Activated naive CD8-positive, alpha-beta T cell treated with anti-CD3 and anti-CD28 coated beads for 36 hours (primary cell): ENCODE results near the gene IFI27L2. TPM values are rescaled to one million over a fixed set of nuclear protein-coding genes. Genes with fewer than 3 reads are reported as not detected.

Source experiments
- DNase-seq: peaks from one replicate; pipeline ENCODE4 v3.0.0; 2021
- H3K27ac Mint-ChIP-seq: one replicate; pipeline ENCODE4 v1.8.0; 2022; ENCODE audit warnings: mild to moderate bottlenecking, moderate library complexity, mixed read lengths
- H3K27me3 Mint-ChIP-seq: one replicate; pipeline ENCODE4 v1.8.0; 2022; ENCODE audit warnings: mild to moderate bottlenecking, mixed read lengths
- H3K36me3 Mint-ChIP-seq: one replicate; pipeline ENCODE4 v1.8.0; 2021; ENCODE audit warnings: mild to moderate bottlenecking, mixed read lengths
- H3K4me1 Mint-ChIP-seq: one replicate; pipeline ENCODE4 v1.8.0; 2021; ENCODE audit warnings: mixed read lengths
- H3K4me3 Mint-ChIP-seq: one replicate; pipeline ENCODE4 v1.8.0; 2022; ENCODE audit warnings: mild to moderate bottlenecking, moderate library complexity, mixed read lengths
- H3K9me3 Mint-ChIP-seq: one replicate; pipeline ENCODE4 v1.8.0; 2022; ENCODE audit warnings: mixed read lengths
- total RNA-seq, 2 experiments: library from RNA; stranded (reverse); gene quantifications; one replicate each; pipeline ENCODE4 v1.2.3, GENCODE V29; 2021

Gene IFI27L2
- total RNA-seq, 2 experiments from 2014 or later = 51.5 to 55.6 TPM

GRCh38 chr14:94109915-94110250 is 19.5 kb downstream of the IFI27L2 start:
- Mint-ChIP-seq H3K27ac (no peak overlapping the region), H3K36me3 (no peaks in the 10 kb centered on the region)

GRCh38 chr14:94104731-94105130 is 24.7 kb downstream of the IFI27L2 start:
- H3K4me3 Mint-ChIP-seq = no peak overlapping the region
- no peak overlapping the region for H3K27ac Mint-ChIP-seq
- H3K36me3 Mint-ChIP-seq = no peaks in the 10 kb centered on the region
- no peak for DNase-seq
- H3K4me1 Mint-ChIP-seq = no peaks in the 10 kb centered on the region
- no peaks in the 10 kb centered on the region for H3K9me3 Mint-ChIP-seq
- H3K27me3 Mint-ChIP-seq = no peaks in the 10 kb centered on the region

More at GRCh38 chr14:94109915-94110250, 19.5 kb downstream of the IFI27L2 start:
- Mint-ChIP-seq H3K9me3 (no peaks in the 10 kb centered on the region), H3K4me1 (no peaks in the 10 kb centered on the region), H3K4me3 (no peak overlapping the region), H3K27me3 (peaks cover 8% of the 10 kb centered on the region)
- DNase-seq = no peak

- H3K36me3 Mint-ChIP-seq = no peaks in the 10 kb centered on the region
Observed at GRCh38 chr14:94103554-94104150, 25.8 kb downstream of the IFI27L2 start.

GRCh38 chr14:94102768-94103482 is 26.5 kb downstream of the IFI27L2 start:
- Mint-ChIP-seq H3K4me1 (no peaks in the 10 kb centered on the region), H3K4me3 (no peak overlapping the region), H3K9me3 (no peaks in the 10 kb centered on the region), H3K36me3 (no peaks in the 10 kb centered on the region), H3K27me3 (no peaks in the 10 kb centered on the region), H3K27ac (no peak overlapping the region)
- DNase-seq = no peak

More at GRCh38 chr14:94103554-94104150, 25.8 kb downstream of the IFI27L2 start:
- no peak for DNase-seq
- H3K9me3 Mint-ChIP-seq = no peaks in the 10 kb centered on the region
- no peaks in the 10 kb centered on the region for H3K27me3 Mint-ChIP-seq
- H3K4me1 Mint-ChIP-seq = no peaks in the 10 kb centered on the region
- no peak overlapping the region for H3K27ac Mint-ChIP-seq
- H3K4me3 Mint-ChIP-seq = no peak overlapping the region

- Mint-ChIP-seq H3K27ac (no peak overlapping the region), H3K9me3 (no peaks in the 10 kb centered on the region), H3K4me3 (no peak overlapping the region), H3K36me3 (no peaks in the 10 kb centered on the region), H3K27me3 (no peaks in the 10 kb centered on the region), H3K4me1 (no peaks in the 10 kb centered on the region)
- no peak for DNase-seq
Observed at GRCh38 chr14:94101748-94102147, 27.7 kb downstream of the IFI27L2 start.

GRCh38 chr14:94100847-94101246 is 28.6 kb downstream of the IFI27L2 start:
- H3K4me1 Mint-ChIP-seq = no peaks in the 10 kb centered on the region
- DNase-seq = no peak
- no peaks in the 10 kb centered on the region for H3K36me3 Mint-ChIP-seq
- no peaks in the 10 kb centered on the region for H3K9me3 Mint-ChIP-seq
- no peak overlapping the region for H3K4me3 Mint-ChIP-seq
- H3K27ac Mint-ChIP-seq = no peak overlapping the region
- no peaks in the 10 kb centered on the region for H3K27me3 Mint-ChIP-seq

GRCh38 chr14:94099006-94099405 is 30.4 kb downstream of the IFI27L2 start:
- H3K4me1 Mint-ChIP-seq = no peaks in the 10 kb centered on the region

GRCh38 chr14:94098326-94098992 is 30.9 kb downstream of the IFI27L2 start:
- Mint-ChIP-seq H3K27me3 (no peaks in the 10 kb centered on the region), H3K27ac (no peak overlapping the region), H3K4me1 (no peaks in the 10 kb centered on the region), H3K36me3 (no peaks in the 10 kb centered on the region), H3K9me3 (no peaks in the 10 kb centered on the region), H3K4me3 (no peak overlapping the region)
- DNase-seq = no peak

More at GRCh38 chr14:94099006-94099405, 30.4 kb downstream of the IFI27L2 start:
- no peaks in the 10 kb centered on the region for H3K9me3 Mint-ChIP-seq
- H3K27ac Mint-ChIP-seq = no peak overlapping the region
- H3K36me3 Mint-ChIP-seq = no peaks in the 10 kb centered on the region
- no peak for DNase-seq
- H3K27me3 Mint-ChIP-seq = no peaks in the 10 kb centered on the region
- H3K4me3 Mint-ChIP-seq = no peak overlapping the region

GRCh38 chr14:94097091-94097490 is 32.3 kb downstream of the IFI27L2 start:
- Mint-ChIP-seq H3K27ac (no peak overlapping the region), H3K36me3 (no peaks in the 10 kb centered on the region), H3K4me1 (no peaks in the 10 kb centered on the region), H3K4me3 (no peak overlapping the region), H3K9me3 (no peaks in the 10 kb centered on the region), H3K27me3 (no peaks in the 10 kb centered on the region)
- no peak for DNase-seq

GRCh38 chr14:94093418-94093817 is 36.0 kb downstream of the IFI27L2 start:
- no peak overlapping the region for H3K27ac Mint-ChIP-seq
- no peaks in the 10 kb centered on the region for H3K36me3 Mint-ChIP-seq
- no peaks in the 10 kb centered on the region for H3K4me1 Mint-ChIP-seq
- H3K9me3 Mint-ChIP-seq = no peaks in the 10 kb centered on the region
- no peak overlapping the region for H3K4me3 Mint-ChIP-seq
- H3K27me3 Mint-ChIP-seq = no peaks in the 10 kb centered on the region
- no peak for DNase-seq

- H3K9me3 Mint-ChIP-seq = peaks cover 2% of the 10 kb centered on the region
Observed at GRCh38 chr14:94089479-94089878, 39.9 kb downstream of the IFI27L2 start.

GRCh38 chr14:94088516-94088915 is 40.9 kb downstream of the IFI27L2 start:
- DNase-seq = no peak
- peaks cover 2% of the 10 kb centered on the region for H3K9me3 Mint-ChIP-seq
- H3K27ac Mint-ChIP-seq = no peak overlapping the region
- H3K4me3 Mint-ChIP-seq = no peak overlapping the region
- H3K36me3 Mint-ChIP-seq = peaks cover 4% of the 10 kb centered on the region
- H3K4me1 Mint-ChIP-seq = no peaks in the 10 kb centered on the region
- H3K27me3 Mint-ChIP-seq = no peaks in the 10 kb centered on the region

More at GRCh38 chr14:94089479-94089878, 39.9 kb downstream of the IFI27L2 start:
- H3K36me3 Mint-ChIP-seq = peaks cover 4% of the 10 kb centered on the region
- H3K27ac Mint-ChIP-seq = no peak overlapping the region
- no peak overlapping the region for H3K4me3 Mint-ChIP-seq
- H3K4me1 Mint-ChIP-seq = no peaks in the 10 kb centered on the region
- no peak for DNase-seq
- H3K27me3 Mint-ChIP-seq = no peaks in the 10 kb centered on the region

- peaks cover 5% of the 10 kb centered on the region for H3K36me3 Mint-ChIP-seq
- DNase-seq = no peak
- H3K27me3 Mint-ChIP-seq = no peaks in the 10 kb centered on the region
- H3K27ac Mint-ChIP-seq = no peak overlapping the region
- peaks cover 3% of the 10 kb centered on the region for H3K4me1 Mint-ChIP-seq
- H3K4me3 Mint-ChIP-seq = no peak overlapping the region
- H3K9me3 Mint-ChIP-seq = peaks cover 2% of the 10 kb centered on the region
Observed at GRCh38 chr14:94087891-94088290, 41.5 kb downstream of the IFI27L2 start.

GRCh38 chr14:94081386-94081820 is 48.0 kb downstream of the IFI27L2 start:
- Mint-ChIP-seq H3K27me3 (no peaks in the 10 kb centered on the region), H3K36me3 (peaks cover 48% of the 10 kb centered on the region), H3K4me1 (peaks cover 38% of the 10 kb centered on the region), H3K4me3 (peak overlapping the region; percentile 100), H3K9me3 (peaks cover 2% of the 10 kb centered on the region), H3K27ac (peak overlapping the region; percentile 100)
- DNase-seq = no peak

- peak within 1 kb of the TSS; percentile 100 for H3K4me3 Mint-ChIP-seq
- H3K27ac Mint-ChIP-seq = peak within 1 kb of the TSS; percentile 100
- no peaks in the 10 kb centered on the region for H3K27me3 Mint-ChIP-seq
- DNase-seq = peak; percentile 97
- H3K9me3 Mint-ChIP-seq = no peaks in the 10 kb centered on the region
- peaks cover 51% of the 10 kb centered on the region for H3K36me3 Mint-ChIP-seq
- peaks cover 39% of the 10 kb centered on the region for H3K4me1 Mint-ChIP-seq
Observed at GRCh38 chr14:94080621-94081385, 48.6 kb downstream of the IFI27L2 start, which contains the start of the genes DDX24 and IFI27L1. Gene DDX24 (minus strand): TSS chr14:94081202. CDS start chr14:94079742, 1,460 bp downstream. Gene IFI27L1 (plus strand): TSS chr14:94081310. CDS start chr14:94096938, 15,628 bp downstream.
